CD1c-positive myeloid dendritic cell (primary cell): Measurements from ENCODE around the gene MRPS15.
"Not testable (repeated sequence)": the region's sequence is repeated elsewhere in the genome, so short reads cannot be mapped to it uniquely, and the experiment has no call there.

ENCODE experiments used
- DNase-seq: peaks from one replicate; pipeline ENCODE4 v3.0.0-alpha.2; 2016; ENCODE audit errors: extremely low spot score

MRPS15 gene

DNA sequence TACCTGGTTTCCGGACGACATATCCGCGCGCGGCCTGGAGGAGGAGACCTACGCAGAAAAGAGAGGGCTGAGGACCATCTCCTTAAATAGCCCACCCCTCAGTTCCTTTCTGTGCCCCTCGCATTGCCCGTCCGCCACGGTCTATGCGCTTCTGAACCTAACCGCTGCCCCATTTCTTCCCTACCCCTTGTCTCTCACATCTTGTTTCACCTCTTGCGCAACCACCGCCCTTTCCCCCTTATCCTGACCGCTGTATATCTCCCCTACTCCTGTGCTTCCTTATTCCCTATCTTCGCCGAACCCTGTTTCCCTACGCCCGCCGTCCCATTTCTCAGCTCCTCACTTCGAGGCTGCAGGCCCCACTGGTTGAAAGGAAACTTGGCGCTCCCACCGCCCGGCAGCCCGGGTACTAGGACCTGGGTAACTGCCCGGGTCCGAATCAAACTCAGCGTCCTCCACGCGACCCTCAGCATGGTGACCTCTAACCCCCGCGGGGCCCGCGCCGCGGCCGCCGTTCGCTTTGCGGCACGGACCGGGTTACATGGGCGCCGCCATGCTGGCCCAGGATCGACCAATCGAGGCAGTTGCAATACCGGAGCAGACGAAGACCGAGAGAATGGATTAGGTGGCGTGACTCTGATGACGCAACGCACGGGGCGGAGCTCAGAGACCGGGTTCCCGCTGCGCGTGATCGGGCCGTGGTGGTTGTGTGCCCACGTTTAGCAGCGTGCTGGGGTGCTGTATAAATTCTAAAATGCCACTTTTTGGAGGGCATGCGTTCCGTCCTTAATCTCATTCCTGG, at the start of gene MRPS15:
Gene MRPS15, minus strand, starts transcription at position 582 of the 802 bp plus-strand sequence. Its CDS starts 109 bp downstream, at position 473.
- peak; percentile 99 for DNase-seq

DNA sequence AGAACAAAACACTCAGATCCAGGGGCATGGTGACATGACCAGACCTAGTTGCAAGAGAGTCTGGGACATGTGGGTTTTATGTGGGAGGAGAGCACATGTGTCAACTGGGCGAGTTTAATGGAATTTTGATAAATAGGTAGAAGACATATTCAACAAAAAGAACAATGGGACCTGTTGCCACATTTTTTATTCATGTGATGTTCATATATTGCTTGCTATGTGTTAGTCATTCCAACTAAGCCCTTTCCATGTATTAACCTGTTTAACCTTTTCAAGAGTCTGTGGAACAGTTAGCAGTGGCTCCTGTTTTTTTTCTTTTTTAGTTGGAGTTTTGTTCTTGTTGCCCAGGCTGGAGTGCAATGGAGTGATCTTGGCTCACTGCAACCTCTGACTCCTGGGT, 48.7 kb upstream of the MRPS15 start:
- no peak for DNase-seq

DNA sequence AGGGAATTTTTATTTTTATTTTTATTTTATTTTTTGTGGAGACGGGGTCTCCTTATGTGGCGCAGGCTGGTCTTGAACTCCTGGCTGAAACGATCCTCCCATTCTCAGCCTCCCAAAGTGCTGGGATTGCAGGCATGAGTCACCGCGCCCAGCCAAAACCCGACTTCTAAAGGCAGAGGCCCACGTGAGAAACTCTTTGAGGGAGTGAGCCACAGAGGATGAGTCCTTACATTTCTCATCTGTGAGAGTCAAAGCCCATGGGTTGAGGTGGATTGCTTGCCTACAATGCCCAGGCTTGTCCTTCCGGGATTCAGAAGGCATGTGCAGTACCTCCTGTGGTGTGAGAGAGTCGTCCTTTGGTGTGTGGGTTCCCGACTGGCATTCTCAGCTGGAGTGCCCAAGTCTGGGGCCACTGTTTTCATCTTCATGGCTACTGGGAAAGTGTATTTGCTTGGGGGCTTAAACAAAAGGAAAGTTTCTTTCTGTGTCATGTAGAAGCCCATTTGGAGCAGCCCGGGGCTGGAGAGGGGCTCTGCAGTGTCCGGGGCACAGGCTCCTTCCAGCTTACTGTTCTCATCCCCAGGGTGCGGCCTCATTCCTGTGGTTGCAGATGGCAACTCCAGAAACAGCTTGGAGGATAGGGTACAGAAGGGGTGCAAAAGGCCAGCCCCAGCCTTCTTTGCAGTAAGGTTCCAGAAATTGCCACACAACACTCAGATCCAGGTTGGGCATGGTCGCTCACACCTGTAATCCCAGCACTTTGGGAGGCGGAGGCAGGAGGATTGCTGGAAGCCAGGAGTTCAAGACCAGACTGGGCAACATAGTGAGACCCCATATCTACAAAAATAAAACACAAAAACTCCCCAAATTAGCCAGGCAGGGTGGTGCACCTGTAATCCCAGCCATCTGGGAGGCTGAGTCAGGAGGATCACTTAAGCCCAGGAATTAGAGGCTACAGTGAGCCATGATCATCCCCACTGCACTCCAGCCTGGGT, 47.9 kb upstream of the MRPS15 start:
- DNase-seq, result no peak

DNA sequence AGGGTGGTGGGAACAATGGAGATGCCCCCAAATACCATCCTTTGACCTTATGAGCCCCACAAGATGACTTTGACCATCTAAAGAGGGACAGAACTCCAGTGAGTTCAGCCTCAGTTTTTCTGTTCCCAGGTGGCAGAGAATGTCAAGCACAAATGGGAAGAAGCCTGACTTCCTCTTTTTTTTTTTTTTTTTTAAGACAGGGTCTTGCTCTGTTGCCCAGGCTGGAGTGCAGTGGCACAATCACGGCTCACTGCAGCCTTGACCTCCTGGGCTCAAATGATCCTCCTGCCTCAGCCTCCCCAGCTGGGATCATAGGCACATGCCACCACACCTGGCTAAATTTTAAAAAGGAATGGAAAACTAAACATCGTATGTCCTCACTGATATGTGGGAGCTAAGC, 47.0 kb upstream of the MRPS15 start:
- not testable (repeated sequence) for DNase-seq

DNA sequence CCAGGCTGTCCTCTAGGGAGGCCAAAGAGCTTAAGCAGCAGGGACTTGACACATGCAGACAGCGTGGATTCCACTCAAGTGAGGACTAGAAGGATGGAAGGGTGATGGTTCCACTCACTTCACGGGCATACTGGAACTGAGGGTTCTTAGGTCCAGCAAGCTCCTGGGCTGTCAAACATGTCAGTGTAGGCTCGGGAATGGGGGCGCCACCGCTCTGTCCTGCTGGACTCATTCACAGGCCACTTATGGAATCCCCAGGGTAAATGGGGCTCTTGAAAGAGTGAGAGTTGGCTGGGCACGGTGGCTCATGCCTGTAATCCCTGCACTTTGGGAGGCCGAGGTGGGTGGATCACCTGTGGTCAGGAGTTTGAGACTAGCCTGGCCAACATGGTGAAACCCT, 46.2 kb upstream of the MRPS15 start:
- no peak for DNase-seq

DNA sequence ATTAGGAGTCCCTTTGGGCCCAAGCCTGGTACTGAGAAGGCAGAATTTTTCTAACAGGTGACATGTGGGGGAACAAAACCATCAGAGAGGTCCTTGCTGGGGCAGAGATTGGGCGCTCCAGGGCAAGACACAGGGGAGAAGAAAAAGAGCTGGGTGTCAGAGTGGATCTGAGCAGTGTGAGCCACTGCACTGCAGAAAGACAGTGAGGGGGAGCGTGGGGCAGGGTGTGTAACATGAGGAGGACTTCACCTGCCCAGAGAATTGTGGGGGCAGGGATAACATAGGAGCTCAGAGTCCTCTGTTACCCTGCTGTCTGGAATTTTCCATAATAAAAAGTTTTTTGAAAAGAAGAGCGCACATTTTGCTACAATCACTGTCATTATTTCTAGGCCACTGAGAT, 44.1 kb upstream of the MRPS15 start:
- DNase-seq, result no peak

DNA sequence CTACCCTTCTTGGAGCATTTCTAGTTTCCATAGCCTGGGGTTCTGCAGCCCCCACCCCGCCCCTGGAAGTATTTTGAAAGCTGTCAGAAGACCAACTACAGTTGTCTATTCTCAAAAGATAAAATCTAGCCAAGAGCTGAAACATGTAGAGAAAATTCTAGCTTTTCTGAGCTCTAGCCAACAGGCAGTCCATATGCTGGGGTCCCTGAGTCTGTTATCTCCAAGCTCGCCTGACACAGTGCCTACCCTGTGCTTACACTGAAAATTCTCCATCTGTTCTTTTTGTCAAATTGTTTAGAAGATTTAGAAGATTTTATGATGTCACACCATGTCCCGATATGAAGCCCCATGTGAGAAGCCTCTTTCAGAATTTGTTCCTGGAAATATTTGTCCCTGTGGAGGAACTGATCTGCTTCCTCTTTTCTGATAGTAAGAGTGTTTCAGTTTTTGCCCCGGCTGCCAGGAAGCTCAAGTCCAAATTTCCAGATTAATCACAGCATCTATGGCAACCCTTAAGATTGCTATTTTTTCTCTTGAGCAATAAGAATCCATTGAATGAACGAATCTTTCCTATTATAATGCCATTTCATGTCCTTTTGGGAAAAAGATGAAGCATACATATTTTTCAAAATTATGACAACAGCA, 42.2 kb upstream of the MRPS15 start:
- peak; percentile 40 for DNase-seq

DNA sequence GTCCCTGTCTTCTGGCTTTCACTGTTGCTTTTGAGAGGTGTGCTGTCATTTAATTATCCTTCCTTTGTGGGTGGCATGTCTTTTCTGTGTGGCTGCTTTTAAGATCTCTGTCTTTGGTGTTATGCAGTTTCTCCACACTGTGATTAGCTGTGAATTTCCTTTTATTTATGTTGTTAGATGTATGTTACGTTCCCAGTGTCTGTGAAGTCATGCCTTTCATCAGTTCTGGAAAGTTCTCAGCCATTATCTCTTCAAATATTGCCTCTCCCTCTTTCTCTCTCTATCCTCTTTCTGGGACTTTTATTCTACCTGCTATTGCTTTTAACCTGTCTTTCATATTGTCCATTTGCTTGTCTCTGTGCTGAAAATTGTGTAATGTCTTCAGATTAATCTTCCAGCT, 39.5 kb upstream of the MRPS15 start:
- DNase-seq, result no peak

DNA sequence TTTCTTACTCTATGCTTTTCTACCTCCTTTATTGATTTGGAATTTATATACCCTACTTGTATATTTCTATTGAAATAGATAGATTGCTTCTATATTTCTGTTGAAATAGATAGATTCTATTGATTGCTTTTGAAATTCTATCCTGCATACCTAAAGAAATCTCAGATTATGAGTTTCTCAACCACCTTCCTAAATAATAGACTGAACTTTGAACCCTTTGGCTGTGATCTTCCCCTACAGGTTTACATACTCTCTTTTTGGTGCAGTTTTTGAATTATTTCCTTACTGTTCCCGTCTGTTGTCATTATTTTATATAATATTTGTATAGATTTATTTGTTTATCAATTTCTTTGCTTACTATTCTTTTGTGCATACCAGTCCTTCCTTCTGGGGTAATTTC, 39.0 kb upstream of the MRPS15 start:
- DNase-seq, result no peak

DNA sequence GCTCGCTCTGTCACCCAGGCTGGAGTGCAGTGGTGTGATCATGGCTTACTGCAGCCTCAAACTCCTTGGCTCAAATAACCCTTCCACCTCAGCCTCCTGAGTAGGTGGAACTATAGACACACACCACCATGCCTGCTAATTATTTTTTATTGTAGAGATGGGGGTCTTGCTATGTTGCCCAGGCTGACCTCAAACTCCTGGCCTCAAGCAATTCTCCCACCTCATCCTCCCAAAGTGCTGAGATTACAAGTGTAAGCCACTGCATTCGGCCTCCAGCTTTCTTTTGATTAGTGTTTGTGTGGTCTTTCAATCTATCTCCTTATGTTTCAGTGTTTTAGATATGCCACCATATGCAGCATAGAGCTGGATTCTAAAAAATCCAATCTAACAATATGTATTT, 38.4 kb upstream of the MRPS15 start:
- no peak for DNase-seq

DNA sequence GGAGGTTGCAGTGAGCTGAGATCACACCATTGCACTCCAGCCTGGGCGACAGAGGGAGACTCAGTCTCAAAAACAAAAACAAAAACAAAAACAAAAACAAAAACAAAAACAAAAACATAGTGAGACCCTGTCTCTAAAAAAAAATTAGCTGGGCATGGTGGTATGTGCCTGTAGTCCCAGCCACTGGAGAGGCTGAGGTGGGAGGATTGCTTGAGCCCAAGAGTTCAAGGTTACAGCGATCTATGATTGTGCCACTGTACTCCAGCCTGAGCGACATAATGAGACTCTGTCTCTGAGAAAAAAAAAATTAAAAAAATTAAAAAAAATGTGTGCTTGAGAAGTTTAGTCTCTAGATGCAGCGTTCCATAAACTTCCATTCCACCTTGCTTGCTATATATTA, 37.7 kb upstream of the MRPS15 start:
- not testable (repeated sequence) for DNase-seq

DNA sequence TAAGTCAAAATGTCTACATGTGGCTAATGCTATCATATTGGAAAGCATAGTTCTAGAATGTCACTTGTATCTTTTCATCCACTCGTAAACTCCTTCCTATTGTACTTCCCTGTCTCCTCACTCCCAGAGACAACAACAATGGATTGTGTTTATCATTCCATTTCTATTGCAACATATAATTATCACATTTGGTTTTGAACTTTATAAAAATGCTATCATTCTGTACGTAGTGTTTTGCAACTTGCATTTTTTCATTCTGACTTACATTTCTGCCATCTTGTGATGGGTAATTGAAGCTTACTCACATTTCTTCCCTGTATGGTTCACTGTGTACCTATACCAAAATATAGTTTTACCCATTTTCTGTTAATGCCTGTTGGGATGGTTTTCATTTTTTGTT, 33.0 kb upstream of the MRPS15 start:
- no peak for DNase-seq

DNA sequence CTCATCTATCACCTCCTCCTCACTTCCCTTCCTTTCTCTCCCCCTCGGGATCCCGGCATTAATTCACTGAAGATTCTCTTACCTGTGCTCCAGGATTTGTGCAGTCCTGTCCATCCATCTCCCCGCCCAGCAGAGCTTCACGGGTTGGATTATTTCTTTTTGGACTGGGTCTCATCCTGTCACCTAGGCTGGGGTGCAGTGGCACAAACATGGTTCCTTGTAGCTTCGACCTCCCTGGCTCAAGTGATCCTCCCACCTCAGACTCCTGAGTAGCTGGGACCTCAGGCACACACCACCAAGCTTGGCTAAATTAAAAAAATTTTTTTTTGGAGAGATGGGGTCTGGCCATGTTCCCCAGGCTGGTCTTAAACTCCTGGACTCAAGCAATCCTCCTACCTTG, 30.8 kb upstream of the MRPS15 start:
- no peak for DNase-seq

DNA sequence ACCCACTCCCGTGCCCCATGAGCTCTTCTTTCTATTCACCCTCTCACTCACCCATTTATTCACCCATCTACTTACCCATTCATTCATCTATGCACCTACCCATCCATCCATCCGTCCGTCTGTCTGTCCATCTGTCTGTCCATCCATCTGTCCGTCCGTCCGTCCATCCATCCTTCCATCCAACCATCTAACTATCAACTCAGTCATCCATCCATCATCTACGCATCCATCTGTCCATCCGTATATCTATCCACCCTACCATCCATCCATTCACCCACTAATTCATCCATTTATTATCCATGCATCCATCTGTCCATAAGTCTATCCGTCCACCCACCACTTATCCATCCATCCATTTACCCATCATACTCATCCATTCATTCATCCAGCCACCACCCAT, 29.3 kb upstream of the MRPS15 start:
- no peak for DNase-seq

DNA sequence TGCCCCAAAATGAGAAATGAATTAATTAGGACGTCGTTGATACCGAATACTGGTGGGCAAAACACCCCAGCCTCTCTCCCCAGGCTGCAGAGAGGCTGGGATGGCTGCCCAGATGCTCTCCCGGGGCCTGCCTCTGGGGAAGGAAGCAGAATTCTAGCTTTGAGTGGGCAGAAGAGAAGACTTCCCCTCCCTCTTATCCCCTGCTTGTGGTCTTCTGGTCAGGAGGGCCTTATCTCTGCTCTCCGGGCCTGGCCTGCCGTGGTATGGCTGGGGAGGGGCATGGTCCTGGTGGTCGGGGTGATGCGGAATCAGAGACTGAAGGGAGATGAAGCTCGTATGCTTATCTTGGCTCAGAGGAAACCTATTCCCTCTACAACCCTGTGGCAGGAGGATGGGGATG, 28.3 kb upstream of the MRPS15 start:
- no peak for DNase-seq

DNA sequence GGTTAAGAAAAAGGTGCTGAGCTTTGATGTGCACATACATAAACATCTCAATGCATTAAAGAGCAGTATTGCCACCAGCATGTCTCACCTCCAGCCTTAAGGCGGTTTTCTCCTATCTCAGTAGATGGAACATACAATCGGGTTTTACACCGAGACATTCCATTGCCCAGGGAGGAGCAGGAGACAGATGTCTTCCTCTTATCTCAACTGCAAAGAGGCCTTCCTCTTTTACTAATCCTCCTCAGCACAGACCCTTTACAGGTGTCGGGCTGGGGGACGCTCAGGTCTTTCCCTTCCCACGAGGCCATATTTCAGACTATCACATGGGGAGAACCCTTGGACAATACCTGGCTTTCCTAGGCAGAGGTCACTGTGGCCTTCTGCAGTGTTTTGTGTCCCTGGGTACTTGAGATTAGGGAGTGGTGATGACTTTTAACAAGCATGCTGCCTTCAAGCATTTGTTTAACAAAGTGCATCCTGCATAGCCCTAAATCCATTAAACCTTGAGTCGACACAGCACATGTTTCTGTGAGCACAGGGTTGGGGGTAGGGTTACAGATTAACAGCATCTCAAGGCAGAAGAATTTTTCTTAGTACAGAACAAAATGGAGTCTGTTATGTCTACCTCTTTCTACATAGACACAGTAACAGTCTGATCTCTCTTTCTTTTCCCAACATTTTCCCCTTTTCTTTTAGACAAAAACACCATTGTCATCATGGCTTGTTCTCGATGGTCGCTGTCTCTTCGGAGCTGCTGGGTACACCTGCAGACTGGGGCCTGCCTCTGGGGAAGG, 25.3 kb upstream of the MRPS15 start:
- not testable (repeated sequence) for DNase-seq

DNA sequence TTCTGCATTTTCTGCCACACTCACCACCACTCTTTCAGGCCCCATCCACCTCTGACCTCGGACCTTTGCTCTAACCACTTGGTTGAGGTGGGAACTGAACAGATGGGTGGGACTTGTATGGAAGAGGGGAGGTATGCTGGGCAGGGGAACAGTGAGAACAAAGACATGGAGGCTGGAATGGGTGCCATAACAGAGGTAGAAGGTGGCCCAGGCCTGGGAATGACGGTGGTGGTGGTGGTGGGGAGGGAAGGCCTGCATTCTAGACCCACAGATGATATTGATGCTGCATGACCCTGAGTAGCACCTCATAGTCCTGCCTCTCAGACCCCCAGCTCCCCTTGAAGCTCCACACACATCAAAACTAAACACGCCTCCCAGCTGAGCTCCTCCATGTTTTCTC, 23.7 kb upstream of the MRPS15 start:
- DNase-seq, result no peak

DNA sequence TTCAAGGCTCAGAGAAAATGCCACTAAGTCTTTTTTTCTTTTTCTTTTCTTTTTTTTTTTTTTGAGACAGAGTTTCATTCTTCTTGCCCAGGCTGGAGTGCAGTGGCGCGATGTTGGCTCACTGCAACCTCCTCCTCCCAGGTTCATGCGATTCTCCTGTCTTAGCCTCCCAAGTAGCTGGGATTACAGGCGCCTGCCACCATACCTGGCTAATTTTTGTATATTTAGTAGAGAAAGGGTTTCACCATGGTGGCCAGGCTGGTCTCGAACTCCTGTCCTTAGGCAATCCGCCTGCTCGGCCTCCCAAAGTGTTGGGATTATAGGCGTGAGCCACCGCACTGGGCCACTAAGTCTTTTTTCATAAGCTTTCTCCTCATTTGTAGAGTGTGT, 23.1 kb upstream of the MRPS15 start:
- not testable (repeated sequence) for DNase-seq

DNA sequence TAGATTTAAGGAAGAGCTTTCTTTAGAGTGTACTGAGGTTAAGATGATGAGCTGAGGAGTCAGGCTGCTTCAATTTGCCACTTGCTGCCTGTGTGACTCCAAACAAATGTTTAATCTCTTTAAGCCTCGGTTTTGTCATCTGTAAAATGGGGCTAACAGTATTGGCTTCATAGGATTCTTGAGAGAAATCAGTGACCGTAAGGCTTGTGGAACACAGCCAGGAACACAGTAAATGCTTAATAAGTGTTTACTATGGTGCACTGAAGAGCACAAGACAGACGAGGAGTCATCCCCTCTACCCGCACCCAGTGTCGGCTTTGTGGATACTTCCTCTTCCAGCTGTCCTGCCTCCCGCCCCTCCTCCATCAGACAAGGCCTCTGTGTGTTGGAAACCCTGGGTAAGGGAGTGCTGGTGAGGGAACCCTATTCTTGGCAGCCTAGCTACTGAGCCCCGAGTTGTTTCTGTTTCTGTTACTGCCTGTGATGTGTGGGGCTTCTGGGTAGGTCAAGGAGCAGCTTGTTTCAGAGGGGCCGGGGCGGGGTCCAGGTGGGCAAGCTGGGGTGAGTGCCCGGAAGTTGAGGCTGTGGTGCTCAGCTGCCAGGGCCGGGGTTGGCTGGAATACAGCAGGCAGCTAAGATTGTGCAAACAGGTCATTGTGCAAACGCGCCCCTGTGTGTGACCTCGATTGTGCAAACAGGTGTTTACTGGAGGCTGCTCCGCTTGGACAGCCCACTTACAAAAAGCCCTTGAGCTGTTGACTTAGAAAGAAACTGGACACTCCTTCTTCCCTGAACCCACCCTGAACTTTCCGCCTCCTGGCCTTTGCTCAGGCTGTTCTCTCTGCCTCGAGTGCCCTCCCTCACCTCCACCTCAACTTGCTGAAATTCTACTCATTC, 22.5 kb upstream of the MRPS15 start:
- peak; percentile 81 for DNase-seq

DNA sequence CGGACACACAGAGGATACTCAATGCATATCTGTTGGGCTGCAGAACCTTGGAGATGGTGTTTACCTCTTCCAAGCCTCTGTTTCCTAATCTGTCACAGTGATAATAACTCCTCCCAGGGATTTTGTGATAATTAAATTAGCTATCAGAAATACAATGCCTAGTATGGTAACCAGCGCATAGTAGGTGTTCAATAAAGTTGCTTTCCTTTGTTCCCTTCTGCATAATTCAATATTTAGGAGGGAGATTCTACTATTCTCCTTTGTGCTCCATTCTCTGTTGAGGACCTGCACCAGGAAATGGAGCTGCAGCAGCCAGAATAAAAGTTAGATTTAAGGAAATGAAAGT, 21.9 kb upstream of the MRPS15 start:
- no peak for DNase-seq

DNA sequence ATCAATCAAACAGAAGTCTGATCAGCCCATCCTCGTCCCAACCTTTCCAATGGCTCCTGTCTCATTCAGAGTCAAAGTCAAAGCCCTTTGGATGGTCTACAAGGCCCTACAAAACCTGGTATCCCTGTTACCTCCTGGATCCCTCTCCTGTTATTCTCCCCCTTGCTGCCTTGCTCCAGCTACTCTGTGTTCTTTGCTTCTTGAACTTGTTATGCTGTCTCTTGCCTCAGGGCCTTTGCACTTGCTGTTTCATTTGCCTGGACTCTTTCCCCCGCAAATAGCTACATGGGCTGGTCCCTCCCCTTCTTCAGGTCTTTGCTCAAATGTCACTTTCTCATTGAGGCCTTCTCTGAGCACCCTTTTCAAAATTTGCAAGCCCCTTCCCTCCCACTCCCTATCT, 19.9 kb upstream of the MRPS15 start:
- DNase-seq, result no peak
